Measurements from ENCODE around the gene ZCCHC2. TPM values are rescaled to one million over a fixed set of nuclear protein-coding genes. Genes with fewer than 3 reads are reported as not detected.

Gene ZCCHC2
- total and polyA plus RNA-seq, 2 donors (not counting 3 experiments of a cell fraction or from before 2014, with no cell fraction given) = 16.2 to 27.2 TPM

GRCh38 chr18:62596145-62597005, 73.5 kb downstream of the ZCCHC2 start:
- Histone ChIP-seq H3K27me3 (ENCODE audit: control insufficient read depth in 2 of 2, insufficient read depth in 2 of 2, low read length in 2 of 2) (peaks cover 19 to 35% of the 10 kb centered on the region in 2 experiments), H3K4me1 (ENCODE audit: control insufficient read depth, extremely low read depth, insufficient read depth, low read length) (peaks cover 4% of the 10 kb centered on the region), H3K9me3 (replicated peaks; ENCODE audit: control insufficient read depth, insufficient read depth, low read length) (no peaks in the 10 kb centered on the region), H3K9ac (replicated peaks; ENCODE audit: extremely low read depth, insufficient read depth, low read length) (no peak overlapping the region), H3K79me2 (ENCODE audit: control insufficient read depth, insufficient read depth, low read length) (no peaks in the 10 kb centered on the region), H3K27ac (ENCODE audit: insufficient read depth, low read depth, low read length) (no peak overlapping the region), H4K20me1 (replicated peaks; ENCODE audit: control insufficient read depth, extremely low read depth, insufficient read depth, low read length) (no peaks in the 10 kb centered on the region), H3K4me2 (ENCODE audit: insufficient read depth, low read length) (peak overlapping the region; percentile 67), H3K4me3 (replicated peaks in 1 of 3; ENCODE audit: insufficient read depth in 1 of 3, low read depth in 1 of 3, low read length in 3 of 3) (peak overlapping the region; percentile 8 to 29 (median 29)), H3K36me3 (ENCODE audit: control insufficient read depth in 2 of 2, extremely low read depth in 1 of 2, insufficient read depth in 2 of 2, low read length in 2 of 2) (no peaks in the 10 kb centered on the region), H3K9me1 (replicated peaks; ENCODE audit: control insufficient read depth, extremely low read depth, insufficient read depth, low read length) (no peaks in the 10 kb centered on the region), H2AFZ (ENCODE audit: low read depth, low read length) (peak overlapping the region; percentile 77)
- peak; percentile 70 for FAIRE-seq
- dilution Hi-C loops (cut with MboI; ENCODE audit: extremely low pct_ligation_motif_present, low sequenced_read_pairs) = no loop called here
- CTCF ChIA-PET = interaction anchor here (1.0 kb wide), 1 partner anchor 386 kb away, joined by 3 read pairs; no protein-coding TSS in a partner anchor
- intact Hi-C loops (cut with micrococcal nuclease) = loop anchor here (10.0 kb wide), 1 partner anchor 718 kb away; the partner anchor contains the start of gene BCL2
- POLR2A ChIA-PET = no interaction called here
- BruUV-seq (replicated peaks) = no TSS peak
- TF ChIP-seq POLR2A (IDR thresholded peaks at IDR 0.05; ENCODE audit: low read depth, low read length) (no peak), EZH2 (IDR thresholded peaks at IDR 0.05; ENCODE audit: borderline replicate concordance, low read depth, low read length, severe bottlenecking) (peak; percentile 63)
- DNase-seq (ENCODE audit: low read depth, low spot score) = no peak

GRCh38 chr18:62601871-62602270, 79.0 kb downstream of the ZCCHC2 start:
- intact Hi-C loops (cut with micrococcal nuclease) (no loop called here), dilution Hi-C loops (cut with MboI; ENCODE audit: extremely low pct_ligation_motif_present, low sequenced_read_pairs) (no loop called here)
- BruUV-seq (replicated peaks) = no TSS peak
- no peak for FAIRE-seq
- Histone ChIP-seq H2AFZ (ENCODE audit: low read depth, low read length) (no peak overlapping the region), H3K27ac (ENCODE audit: insufficient read depth, low read depth, low read length) (no peak overlapping the region), H3K36me3 (ENCODE audit: control insufficient read depth in 2 of 2, extremely low read depth in 1 of 2, insufficient read depth in 2 of 2, low read length in 2 of 2) (no peaks in the 10 kb centered on the region), H4K20me1 (replicated peaks; ENCODE audit: control insufficient read depth, extremely low read depth, insufficient read depth, low read length) (no peaks in the 10 kb centered on the region), H3K4me3 (replicated peaks in 1 of 3; ENCODE audit: insufficient read depth in 1 of 3, low read depth in 1 of 3, low read length in 3 of 3) (no peak overlapping the region), H3K4me1 (ENCODE audit: control insufficient read depth, extremely low read depth, insufficient read depth, low read length) (no peaks in the 10 kb centered on the region), H3K9ac (replicated peaks; ENCODE audit: extremely low read depth, insufficient read depth, low read length) (no peak overlapping the region), H3K9me3 (replicated peaks; ENCODE audit: control insufficient read depth, insufficient read depth, low read length) (no peaks in the 10 kb centered on the region), H3K4me2 (ENCODE audit: insufficient read depth, low read length) (no peak overlapping the region), H3K27me3 (ENCODE audit: control insufficient read depth in 2 of 2, insufficient read depth in 2 of 2, low read length in 2 of 2) (peaks cover 17 to 22% of the 10 kb centered on the region in 2 experiments), H3K9me1 (replicated peaks; ENCODE audit: control insufficient read depth, extremely low read depth, insufficient read depth, low read length) (no peaks in the 10 kb centered on the region), H3K79me2 (ENCODE audit: control insufficient read depth, insufficient read depth, low read length) (no peaks in the 10 kb centered on the region)
- CTCF ChIA-PET = no interaction called here
- POLR2A ChIA-PET = no interaction called here
- TF ChIP-seq MAX (IDR thresholded peaks at IDR 0.05; ENCODE audit: insufficient read depth, insufficient read length) = no peak
- DNase-seq (ENCODE audit: low read depth, low spot score) = no peak

Data from endothelial cell of umbilical vein (primary cell).